ENCODE measurements around the gene LSAMP. TPM values are rescaled to one million over a fixed set of nuclear protein-coding genes. Genes with fewer than 3 reads are reported as not detected.

Gene LSAMP
- total and polyA plus RNA-seq, 2 of the 4 experiments (the other 2 are of a cell fraction) = 7.9 to 8.0 TPM

DNA sequence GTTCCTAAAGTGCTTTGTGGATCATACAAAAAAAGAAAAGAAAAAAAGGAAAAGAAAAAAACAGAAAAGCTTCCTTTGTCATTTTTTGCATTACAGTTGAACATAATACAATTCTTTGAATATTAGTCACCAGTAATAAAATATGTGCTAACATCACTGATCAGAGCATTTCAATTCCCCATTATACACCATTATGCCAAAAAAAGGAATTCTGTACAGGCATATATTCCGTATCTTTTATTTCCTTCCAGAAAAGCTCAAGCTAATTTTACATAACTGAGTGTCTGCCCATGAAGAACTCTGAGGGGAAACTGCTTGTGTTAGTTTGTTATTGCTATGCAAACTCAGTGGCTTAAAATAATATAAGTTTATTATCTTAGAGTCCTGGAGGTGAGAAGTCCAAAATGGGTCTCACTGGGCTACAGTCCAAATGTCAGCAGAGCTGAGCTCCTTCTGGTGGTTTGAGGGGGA is 444.1 kb downstream of the LSAMP start:
- no peak overlapping the region for H3K14ac ChIP-seq (replicated peaks; ENCODE audit: low read depth, low read length)
- peak overlapping the region; percentile 87; the same call in 1 of the 2 replicates for H2BK20ac ChIP-seq (ENCODE audit: low read depth, low read length)
- no peak overlapping the region for H4K8ac ChIP-seq (ENCODE audit: low read depth in 2 of 2, low read length in 2 of 2)
- peak overlapping the region; percentile 67; the same call in 1 of the 2 replicates for H2BK120ac ChIP-seq (ENCODE audit: low read depth, low read length)
- peaks cover 14% of the 10 kb centered on the region for H3K4me1 ChIP-seq (ENCODE audit: control insufficient read depth, insufficient read depth, low read length)
- H3K4me3 ChIP-seq (ENCODE audit: insufficient read depth, low read depth, low read length) = no peak overlapping the region
- H4K91ac ChIP-seq (ENCODE audit: insufficient read depth, low read depth, low read length) = no peak overlapping the region
- H3K36me3 ChIP-seq (ENCODE audit: control insufficient read depth, insufficient read depth, low read length) = no peaks in the 10 kb centered on the region
- BruUV-seq (replicated peaks) = no TSS peak
- peak overlapping the region; percentile 72; the same call in 1 of the 2 replicates for H3K18ac ChIP-seq (ENCODE audit: low read depth, low read length)
- ATAC-seq (ENCODE audit: low read depth) (no peak), DNase-seq (peak; percentile 30)
- H2AFZ ChIP-seq (replicated peaks; ENCODE audit: low read length, poor library complexity) = no peak overlapping the region
- H3K27ac ChIP-seq (ENCODE audit: insufficient read depth, low read length) = no peak overlapping the region
- peak overlapping the region; percentile 9; the same call in 2 of the 3 replicates for H2BK15ac ChIP-seq (ENCODE audit: low read depth, low read length)
- H3K9me1 ChIP-seq (ENCODE audit: insufficient read depth, low read length) = peaks cover 10% of the 10 kb centered on the region
- H3K27me3 ChIP-seq (ENCODE audit: control insufficient read depth, insufficient read depth, low read length) = no peaks in the 10 kb centered on the region
- CTCF ChIA-PET = no interaction called here
- dilution Hi-C loops (cut with HindIII; ENCODE audit: low sequenced_read_pairs, unreplicated experiment) = no loop called here
- intact Hi-C loops (cut with micrococcal nuclease) = loop anchor here (10.0 kb wide), 1 partner anchor 444 kb away; the partner anchor contains the start of gene LSAMP
- H3K9me3 ChIP-seq (ENCODE audit: control insufficient read depth, insufficient read depth, low read length) = no peaks in the 10 kb centered on the region
- H3K56ac ChIP-seq (ENCODE audit: extremely low read depth, insufficient read depth, low read length) = no peak overlapping the region
- peak overlapping the region; percentile 42; the same call in 1 of the 2 replicates for H4K5ac ChIP-seq (ENCODE audit: low read depth, low read length)
- H3K79me1 ChIP-seq (ENCODE audit: low read depth in 1 of 2, low read length in 2 of 2) = no peaks in the 10 kb centered on the region
- no peak overlapping the region for H2BK5ac ChIP-seq (ENCODE audit: low read depth, low read length, poor library complexity, severe bottlenecking)
- no peak overlapping the region for H3K9ac ChIP-seq (ENCODE audit: low read depth, low read length)
- no peaks in the 10 kb centered on the region for H4K20me1 ChIP-seq (ENCODE audit: insufficient read depth, low read length)
- peak overlapping the region; percentile 70; the same call in 1 of the 2 replicates for H2AK5ac ChIP-seq (ENCODE audit: low read depth, low read length)
- no peak overlapping the region for H2AK9ac ChIP-seq (replicated peaks; ENCODE audit: low read depth, low read length, poor library complexity)
- peak overlapping the region; percentile 3; the same call in 1 of the 2 replicates for H3K4ac ChIP-seq (ENCODE audit: low read depth, low read length)
- TF ChIP-seq, protein P1, sequence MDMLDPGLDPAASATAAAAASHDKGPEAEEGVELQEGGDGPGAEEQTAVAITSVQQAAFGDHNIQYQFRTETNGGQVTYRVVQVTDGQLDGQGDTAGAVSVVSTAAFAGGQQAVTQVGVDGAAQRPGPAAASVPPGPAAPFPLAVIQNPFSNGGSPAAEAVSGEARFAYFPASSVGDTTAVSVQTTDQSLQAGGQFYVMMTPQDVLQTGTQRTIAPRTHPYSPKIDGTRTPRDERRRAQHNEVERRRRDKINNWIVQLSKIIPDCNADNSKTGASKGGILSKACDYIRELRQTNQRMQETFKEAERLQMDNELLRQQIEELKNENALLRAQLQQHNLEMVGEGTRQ (IDR thresholded peaks at IDR 0.05; ENCODE audit: low read depth, low read length) = no peak
- TF ChIP-seq, protein P2, sequence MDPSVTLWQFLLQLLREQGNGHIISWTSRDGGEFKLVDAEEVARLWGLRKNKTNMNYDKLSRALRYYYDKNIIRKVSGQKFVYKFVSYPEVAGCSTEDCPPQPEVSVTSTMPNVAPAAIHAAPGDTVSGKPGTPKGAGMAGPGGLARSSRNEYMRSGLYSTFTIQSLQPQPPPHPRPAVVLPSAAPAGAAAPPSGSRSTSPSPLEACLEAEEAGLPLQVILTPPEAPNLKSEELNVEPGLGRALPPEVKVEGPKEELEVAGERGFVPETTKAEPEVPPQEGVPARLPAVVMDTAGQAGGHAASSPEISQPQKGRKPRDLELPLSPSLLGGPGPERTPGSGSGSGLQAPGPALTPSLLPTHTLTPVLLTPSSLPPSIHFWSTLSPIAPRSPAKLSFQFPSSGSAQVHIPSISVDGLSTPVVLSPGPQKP (IDR thresholded peaks at IDR 0.05; ENCODE audit: borderline replicate concordance, low read depth, low read length) = no peak
- TF ChIP-seq NFE2L2 (IDR thresholded peaks at IDR 0.05; ENCODE audit: low read depth, low read length) = no peak
- TF ChIP-seq CEBPB (IDR thresholded peaks at IDR 0.05; ENCODE audit: low read depth, low read length) = no peak
- no peak for TF ChIP-seq MAZ (IDR thresholded peaks at IDR 0.05; ENCODE audit: borderline replicate concordance, low read depth, low read length)
- TF ChIP-seq FOS (IDR thresholded peaks at IDR 0.05; ENCODE audit: low read depth, low read length) = no peak
- no peak for TF ChIP-seq BHLHE40 (IDR thresholded peaks at IDR 0.05; ENCODE audit: low read depth, low read length)
- no peak for TF ChIP-seq POLR2A (IDR thresholded peaks at IDR 0.05; ENCODE audit: low read depth, low read length)
- no peak for TF ChIP-seq MAFK (IDR thresholded peaks at IDR 0.05; ENCODE audit: low read depth, low read length)
- in situ Hi-C loops (cut with MboI; ENCODE audit: low sequenced_read_pairs) = no loop called here
- no peak overlapping the region for H3K4me2 ChIP-seq (ENCODE audit: low read depth, low read length)
- WGBS, 2 experiments (ENCODE audit: extremely low coverage in 2 of 2, insufficient read length in 1 of 2) = no CpG with 5 or more reads among the region's 1 CpG
- POLR2A ChIA-PET (ENCODE audit: unreplicated experiment) = no interaction called here
- H3K23ac ChIP-seq (ENCODE audit: low read depth, low read length) = no peak overlapping the region
